Stimulated activated CD4-positive, alpha-beta T cell treated with anti-CD3 and anti-CD28 coated beads, TNF-alpha, amount 100 ng/mL, for 4 hours (primary cell): ENCODE measurements around the gene LMTK3.

Experiments
- DNase-seq, 3 experiments: peaks; one replicate each; pipeline ENCODE4 v3.0.0-alpha.2; 2020; ENCODE audit warnings: low read depth in 3 of 3

LMTK3 gene

GRCh38 chr19:48508729-48509411, 2.8 kb downstream of the LMTK3 start:
- DNase-seq = no peak

DNA sequence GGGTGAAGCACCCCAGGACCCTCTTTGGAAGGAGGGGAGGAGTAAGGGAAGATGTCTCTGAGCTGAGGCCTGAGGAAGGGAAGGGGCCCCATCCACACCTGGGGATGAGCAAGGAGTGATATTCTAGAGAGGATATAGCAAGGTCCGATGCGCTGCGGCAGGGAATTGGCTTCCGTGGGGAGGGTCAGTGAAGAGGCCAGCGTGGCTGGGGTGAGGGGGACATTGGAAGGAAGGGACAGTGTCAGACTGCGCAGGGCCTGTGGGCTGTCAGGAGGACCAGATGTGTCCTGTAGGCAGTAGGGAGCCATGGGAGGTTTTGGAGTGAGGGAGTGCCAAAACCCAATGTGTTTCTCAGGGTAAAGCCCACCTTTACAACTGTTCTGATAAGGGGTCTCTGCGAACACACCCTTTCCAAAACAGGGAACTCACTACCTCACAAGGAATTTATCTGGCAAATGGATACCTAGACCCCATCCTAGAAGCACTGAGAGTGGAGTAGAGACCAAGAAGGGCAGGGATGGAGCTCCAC, 3.7 kb downstream of the LMTK3 start:
- no peak for DNase-seq

DNA sequence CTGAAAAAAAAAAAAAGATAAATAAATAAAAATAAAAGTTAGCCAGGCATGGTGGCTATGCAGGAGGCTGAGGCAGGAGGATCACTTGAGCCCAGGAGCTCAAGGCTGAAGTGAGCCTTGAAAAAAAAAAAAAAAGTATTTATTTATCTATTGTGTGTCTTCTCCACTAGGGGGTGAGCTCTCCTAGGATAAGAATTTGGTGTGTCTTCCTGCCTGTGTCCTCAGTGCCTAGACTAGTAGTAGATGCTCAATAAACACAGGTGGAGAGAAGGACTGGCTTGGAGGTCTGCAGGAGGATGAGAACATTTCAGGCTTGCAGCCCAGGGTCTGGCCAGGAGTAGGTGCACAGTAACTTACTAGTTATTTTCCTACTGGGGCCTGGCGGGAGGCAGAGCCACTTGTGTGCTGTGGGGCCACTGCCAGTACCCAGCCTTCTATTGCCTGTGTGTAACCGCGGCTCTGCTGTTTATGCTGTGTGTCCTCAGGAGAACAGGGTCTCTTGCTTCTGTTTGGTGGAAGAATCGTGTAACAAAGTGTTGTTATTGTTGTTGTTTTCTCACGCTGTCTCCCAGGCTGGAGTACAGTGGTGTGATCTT, 5.4 kb downstream of the LMTK3 start:
- no peak for DNase-seq

- no peak for DNase-seq
Observed at GRCh38 chr19:48502350-48503018, 9.2 kb downstream of the LMTK3 start.

DNA sequence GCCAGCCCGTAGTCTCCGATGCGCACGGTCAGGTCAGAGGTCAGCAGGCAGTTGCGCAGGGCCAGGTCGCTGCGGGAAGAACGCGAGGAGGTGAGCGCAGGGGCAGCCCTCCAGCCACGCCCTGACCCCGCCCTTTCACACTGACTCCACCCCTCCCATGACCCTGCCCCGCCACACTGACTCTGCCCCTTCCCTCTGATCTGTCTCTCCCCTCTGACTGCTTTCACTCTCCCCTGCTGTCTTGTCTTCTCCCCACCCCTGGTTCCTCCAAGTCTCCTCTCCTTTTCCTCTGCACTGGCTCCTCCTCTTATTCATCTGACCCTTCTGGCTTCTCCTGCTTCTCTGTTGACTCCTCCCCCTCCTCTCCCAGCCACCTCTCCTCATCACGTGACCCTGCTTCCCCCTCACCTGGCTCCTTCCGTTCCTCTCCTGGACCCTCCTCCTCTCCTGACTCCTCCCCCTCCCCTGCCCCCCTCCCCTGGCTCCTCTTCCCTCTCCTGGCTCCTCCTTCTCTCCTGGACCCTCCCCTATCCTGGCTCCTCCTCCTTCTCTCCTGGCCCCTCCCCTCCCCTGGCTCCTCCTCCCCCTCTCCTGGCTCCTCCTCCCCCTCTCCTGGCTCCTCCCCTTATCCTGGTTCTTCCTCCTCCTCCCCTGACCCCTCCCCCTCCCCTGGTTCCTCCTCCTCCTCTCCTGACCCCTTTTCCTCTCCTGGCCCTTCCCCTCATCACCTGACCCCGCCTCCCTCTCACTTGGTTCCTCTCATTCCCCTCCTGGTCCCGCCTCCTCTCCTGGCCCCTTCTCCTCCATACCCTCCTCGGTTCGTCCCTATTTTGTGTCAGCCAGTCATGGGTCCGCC, 9.9 kb downstream of the LMTK3 start:
- peak in 2 of 3 experiments; percentile 51 to 57 for DNase-seq

DNA sequence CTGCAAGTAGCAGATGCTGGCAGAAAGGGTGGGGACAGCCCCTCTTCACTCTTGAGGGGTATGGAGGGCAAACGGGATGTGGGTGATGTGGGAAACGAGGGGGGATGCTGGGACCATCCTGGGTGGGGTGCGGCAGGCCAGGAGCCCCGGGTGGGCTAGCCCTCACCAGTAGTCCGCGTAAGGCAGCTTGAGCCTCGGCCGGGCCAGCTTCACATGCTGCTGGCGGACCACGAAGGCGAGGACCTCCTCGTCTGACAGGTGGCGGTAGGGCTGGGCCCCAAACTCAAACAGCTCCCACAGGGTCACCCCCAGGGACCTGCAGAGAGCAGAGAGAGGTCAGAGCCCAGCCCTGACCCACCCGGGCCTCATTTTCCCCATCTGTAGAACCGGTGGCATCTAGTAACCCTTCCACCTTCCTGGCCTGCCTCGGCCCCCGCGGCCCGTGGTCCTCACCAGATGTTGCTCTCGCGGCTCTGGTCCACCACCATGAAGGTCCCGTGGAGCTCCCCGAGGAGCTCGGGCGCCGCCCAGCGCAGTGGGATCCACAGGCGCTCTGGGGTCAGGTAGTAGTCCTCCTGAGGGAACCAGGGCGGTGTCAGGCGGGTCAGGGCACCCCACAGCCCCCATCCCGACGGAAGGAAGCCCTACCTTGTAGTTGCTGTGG, 10.7 kb downstream of the LMTK3 start:
- DNase-seq = no peak

- no peak for DNase-seq
Observed at GRCh38 chr19:48499316-48500090, 12.1 kb downstream of the LMTK3 start.

DNA sequence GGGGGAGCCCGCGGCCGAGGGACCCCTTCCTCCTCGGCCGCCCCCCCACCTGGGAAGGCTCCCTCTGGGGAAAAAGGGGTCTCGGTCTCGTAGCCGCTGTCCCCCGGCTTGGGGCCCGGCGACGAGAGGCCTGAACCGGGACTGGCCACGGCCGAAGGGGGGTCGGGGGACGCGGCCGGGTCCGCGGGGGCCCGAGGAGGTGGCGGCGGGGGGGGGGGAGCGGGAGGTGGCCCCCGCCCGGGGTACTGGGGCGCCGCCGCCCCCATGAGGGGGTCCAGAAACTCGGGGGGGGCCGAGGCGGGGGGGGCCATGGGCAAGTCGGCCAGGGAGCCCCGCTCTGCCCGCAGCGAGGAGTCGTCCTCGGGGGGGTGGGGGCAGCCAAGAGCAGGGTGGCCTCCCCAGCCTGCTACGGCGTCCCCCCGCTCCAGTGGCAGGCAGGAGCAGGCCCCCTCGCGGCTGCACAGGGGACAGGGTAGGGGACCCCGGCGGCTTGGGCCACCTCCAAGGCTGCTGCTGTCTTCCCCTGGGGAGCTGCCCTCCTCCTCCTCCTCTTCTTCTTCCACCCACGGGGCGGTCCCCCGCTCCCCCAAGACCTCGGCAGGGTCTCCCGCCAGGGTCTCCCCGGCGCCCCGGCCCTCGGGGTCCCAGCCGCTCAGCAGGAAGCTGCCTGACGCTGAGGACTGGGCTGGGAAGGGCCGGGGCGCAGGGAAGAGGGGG, 12.9 kb downstream of the LMTK3 start:
- no peak for DNase-seq

- no peak for DNase-seq
Observed at GRCh38 chr19:48497728-48498594, 13.7 kb downstream of the LMTK3 start.

DNA sequence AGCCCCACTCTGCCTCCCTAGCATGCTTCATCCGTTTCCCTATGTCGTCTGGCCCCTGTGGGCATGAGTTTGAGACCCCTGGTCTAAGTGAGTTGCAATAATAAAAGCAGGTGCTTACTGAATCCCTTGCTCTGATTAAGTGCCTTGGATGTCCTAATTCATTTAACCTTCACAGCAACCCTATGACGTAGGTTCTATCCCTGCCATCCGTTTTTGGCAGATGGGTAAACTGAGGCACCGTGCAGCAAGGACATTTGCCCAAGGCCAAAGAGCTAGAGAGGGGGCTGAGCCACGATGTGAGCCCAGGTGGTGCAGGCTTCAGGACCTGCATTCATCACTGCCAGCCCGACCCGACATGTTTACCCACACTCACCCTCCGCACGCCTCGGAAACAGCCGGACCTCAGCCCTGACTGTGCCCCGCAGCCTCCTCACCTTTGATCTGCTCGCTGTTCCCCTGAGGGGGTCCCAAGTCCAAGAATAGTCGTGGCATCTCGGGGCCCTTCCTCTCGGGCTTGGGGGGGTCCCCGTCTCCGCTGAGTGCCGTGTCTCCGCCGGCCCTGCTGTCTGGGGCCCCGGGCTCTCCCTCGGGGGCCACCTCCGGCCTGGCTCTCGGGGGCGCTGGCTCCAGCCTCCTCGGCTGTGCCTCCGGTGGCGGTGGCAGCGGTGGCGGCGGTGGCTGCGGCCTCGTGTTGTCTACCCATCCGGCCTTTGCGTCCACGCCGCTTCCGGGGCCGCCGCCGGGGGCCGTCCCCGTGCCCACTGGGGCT, 14.5 kb downstream of the LMTK3 start:
- no peak for DNase-seq

GRCh38 chr19:48495396-48495795, 16.2 kb downstream of the LMTK3 start:
- no peak for DNase-seq

- DNase-seq = no peak
Observed at GRCh38 chr19:48493718-48494401, 17.8 kb downstream of the LMTK3 start.

DNA sequence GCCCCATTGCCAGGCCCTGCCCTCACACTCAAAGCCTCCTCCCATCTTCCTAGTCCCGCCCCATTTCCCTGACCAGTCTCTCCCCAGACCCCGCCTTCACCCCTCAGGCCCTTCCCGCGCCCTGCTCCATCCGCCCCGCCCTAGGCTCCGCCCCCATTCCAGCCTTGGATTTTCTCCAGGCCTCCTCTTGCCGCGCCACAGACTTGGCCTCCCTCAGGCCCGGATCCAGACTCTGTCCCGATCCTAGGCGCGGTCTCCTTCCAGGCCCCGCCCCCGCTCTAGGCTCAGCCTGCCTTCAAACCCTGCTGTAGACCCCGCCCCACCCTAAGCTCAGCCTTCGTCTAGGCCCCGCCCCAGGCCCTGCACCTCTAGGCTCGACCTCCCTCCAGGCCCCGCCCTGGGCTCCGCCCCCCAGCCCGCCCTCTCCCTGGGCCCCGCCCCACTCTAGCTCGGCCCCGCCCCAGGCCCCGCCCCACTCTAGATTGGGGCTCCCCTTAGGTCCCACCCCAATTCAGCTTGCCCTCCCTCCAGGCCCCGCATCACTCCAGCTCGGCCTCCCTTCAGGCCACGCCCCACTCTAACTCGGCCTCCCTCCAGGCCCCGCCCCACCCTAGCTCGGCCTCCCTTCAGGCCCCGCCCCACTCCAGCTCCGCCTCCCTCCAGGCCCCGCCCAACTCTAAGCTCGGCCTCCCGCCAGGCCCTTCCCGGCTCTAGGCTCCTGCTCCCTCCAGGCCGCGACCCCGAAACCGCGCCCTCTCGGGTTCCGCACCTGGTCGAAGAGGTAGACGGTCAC, 18.5 kb downstream of the LMTK3 start:
- DNase-seq = peak; percentile 58 to 70 (median 62)

DNA sequence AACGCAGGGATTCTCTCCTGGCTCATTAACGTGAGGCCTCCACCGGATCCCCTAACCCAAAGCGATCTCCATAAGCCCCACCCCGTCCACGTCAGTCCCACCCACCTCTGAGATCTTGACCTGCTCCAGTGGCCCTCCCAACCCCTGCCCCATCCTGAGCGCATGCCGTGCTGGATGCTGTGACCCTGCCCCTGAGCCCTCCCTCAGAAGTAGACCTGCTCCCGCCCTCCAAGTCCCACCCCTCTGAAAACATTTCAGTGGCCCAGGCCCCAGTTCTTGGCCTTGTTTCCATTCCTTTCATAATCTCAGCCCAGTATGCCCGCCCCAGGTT, 19.9 kb downstream of the LMTK3 start:
- no peak for DNase-seq

GRCh38 chr19:48490981-48491792, 20.4 kb downstream of the LMTK3 start:
- DNase-seq = peak in 1 of 3 experiments; percentile 59

GRCh38 chr19:48489608-48490216, 21.9 kb downstream of the LMTK3 start:
- DNase-seq = peak; percentile 61 to 72 (median 66)
